Naive B cell (primary cell): ENCODE measurements around the gene ATP2A2. TPM values are rescaled to one million over a fixed set of nuclear protein-coding genes. Genes with fewer than 3 reads are reported as not detected.
A peak's percentile ranks its signal among the peaks of the same experiment; 100 is the strongest.

Source experiments
- ATAC-seq, 2 donors: fragments of 150-1000 bp; cut with Tn5 transposase; 2 replicates each; pipeline ENCODE4 v1.10.0; 2021; ENCODE audit warnings: low read depth in 2 of 2, mild to moderate bottlenecking in 2 of 2, moderate library complexity in 2 of 2
- DNase-seq: peaks from one replicate; pipeline ENCODE4 v3.0.0; 2022
- H3K27ac Mint-ChIP-seq, 6 donors: one replicate each; pipeline ENCODE4 v1.8.0; 2020 to 2022; ENCODE audit warnings: mild to moderate bottlenecking in 6 of 6, mixed read lengths in 6 of 6, moderate library complexity in 5 of 6, inconsistent platforms in 2 of 6
- H3K27me3 Mint-ChIP-seq, 3 donors: one replicate each; pipeline ENCODE4 v1.8.0; 2021 to 2022; ENCODE audit warnings: mixed read lengths in 3 of 3, mild to moderate bottlenecking in 1 of 3
- H3K36me3 Mint-ChIP-seq, 2 donors: one replicate each; pipeline ENCODE4 v1.8.0; 2020 to 2022; ENCODE audit warnings: mixed read lengths in 2 of 2, inconsistent platforms in 1 of 2, mild to moderate bottlenecking in 1 of 2
- H3K4me1 Mint-ChIP-seq, 3 donors: one replicate each; pipeline ENCODE4 v1.8.0; 2020 to 2022; ENCODE audit warnings: mixed read lengths in 3 of 3, inconsistent platforms in 1 of 3, mild to moderate bottlenecking in 1 of 3, moderate library complexity in 1 of 3
- H3K4me3 Mint-ChIP-seq, 8 donors: one replicate each; pipeline ENCODE4 v1.8.0; 2020 to 2022; ENCODE audit warnings: mild to moderate bottlenecking in 8 of 8, mixed read lengths in 8 of 8, moderate library complexity in 8 of 8, inconsistent platforms in 2 of 8
- H3K9me3 Mint-ChIP-seq, 7 donors: one replicate each; pipeline ENCODE4 v1.8.0; 2020 to 2022; ENCODE audit warnings: mixed read lengths in 7 of 7, mild to moderate bottlenecking in 5 of 7, inconsistent platforms in 2 of 7, moderate library complexity in 1 of 7
- polyA plus RNA-seq, 6 donors: library from polyadenylated mRNA; unstranded; fragments of 300-500 nt; fragmentation: Illumina TruSeq; gene quantifications; one replicate each; pipeline ENCODE4 v1.2.3, GENCODE V29; 2021; ENCODE audit warnings: low read depth in 6 of 6

The ATP2A2 gene
- polyA plus RNA-seq, result 1 to 10 TPM; 1.6 to 3.8 (median 2.8) TPM

DNA sequence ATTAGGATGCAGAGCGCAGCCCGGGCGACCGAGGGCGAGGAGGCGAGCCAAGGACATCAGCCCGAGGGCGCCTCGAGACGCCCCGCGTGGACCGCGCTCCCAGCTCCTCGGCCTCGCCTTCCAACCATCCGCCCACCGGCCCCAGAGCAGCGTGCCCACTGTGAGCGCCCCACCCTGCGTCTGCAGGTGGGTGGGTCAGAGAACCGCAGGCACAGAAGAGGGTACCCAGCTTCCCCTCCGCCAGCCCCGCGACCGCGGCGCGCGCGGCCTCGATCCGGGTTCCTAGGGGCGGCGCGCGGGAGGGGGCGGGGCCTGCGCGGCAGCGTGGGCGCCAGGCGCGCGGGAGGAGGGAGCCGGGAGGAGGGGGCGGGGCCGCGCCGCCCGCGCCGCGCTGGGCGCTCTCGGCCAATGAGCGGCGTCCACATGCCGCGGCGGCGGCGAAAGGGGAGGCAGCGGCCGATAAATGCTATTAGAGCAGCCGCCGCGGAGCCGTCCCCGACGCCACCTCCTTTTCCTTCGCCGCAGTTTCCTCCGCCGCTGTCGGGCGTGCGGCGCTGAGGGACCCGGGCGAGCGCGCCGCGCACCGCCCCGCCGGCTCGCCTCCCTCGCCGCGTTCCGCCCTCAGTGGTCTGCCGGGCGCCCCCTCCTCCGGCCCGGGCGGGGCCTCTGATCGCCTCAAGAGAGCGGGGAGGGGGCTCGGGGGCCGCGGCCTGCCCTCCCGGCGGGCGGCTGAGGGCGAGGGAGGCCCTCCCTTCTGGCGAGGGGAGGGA is at the start of gene ATP2A2:
ATP2A2 (plus strand) TSS at position 469 of the 770 bp plus-strand sequence. CDS start 543 bp downstream, outside the sequence.
- H3K4me3 Mint-ChIP-seq, result peak within 1 kb of the TSS; percentile 89 to 98 (median 94)
- peaks cover 0 to 5% of the 10 kb centered on the region in 2 donors for H3K36me3 Mint-ChIP-seq
- no peaks in the 10 kb centered on the region for H3K27me3 Mint-ChIP-seq
- peaks cover 40 to 48% (median 41%) of the 10 kb centered on the region in 3 donors for H3K4me1 Mint-ChIP-seq
- ATAC-seq (peak; percentile 82), DNase-seq (peak; percentile 92)
- H3K27ac Mint-ChIP-seq, result peak within 1 kb of the TSS; percentile 74 to 98 (median 94)
- H3K9me3 Mint-ChIP-seq, result no peaks in the 10 kb centered on the region

DNA sequence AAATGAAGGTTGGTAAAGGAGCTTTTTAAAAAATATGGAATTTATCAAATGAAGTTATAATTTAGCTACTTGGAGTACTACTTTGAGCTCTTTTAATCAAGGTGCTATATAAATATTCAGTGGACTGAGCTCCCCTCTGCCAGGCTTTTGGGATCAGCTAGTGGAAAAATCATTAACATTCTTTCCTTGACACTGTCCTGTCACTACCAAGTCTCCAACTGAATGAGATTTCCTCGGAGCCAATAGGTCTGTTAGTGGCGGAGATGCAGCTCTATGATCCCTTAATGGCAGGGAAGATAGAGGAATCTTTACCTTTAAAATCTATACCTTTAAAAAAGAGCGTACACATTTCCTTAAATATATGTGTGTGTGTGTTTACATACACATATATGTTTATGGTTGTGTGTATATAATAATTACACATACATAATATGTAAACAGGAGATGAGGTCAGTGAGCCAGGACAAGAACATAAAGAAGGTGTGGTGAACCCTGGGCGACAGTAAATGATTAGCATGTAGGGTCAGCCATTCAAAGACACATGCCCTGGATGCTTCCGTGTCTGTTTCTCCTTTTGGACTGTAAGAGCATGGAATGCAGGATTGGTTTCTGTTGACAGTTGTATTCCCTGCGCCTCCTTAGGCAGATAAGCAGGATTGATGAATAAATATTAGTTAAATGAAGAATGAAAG is 47.7 kb upstream of the ATP2A2 start:
- H3K4me3 Mint-ChIP-seq, result no peak overlapping the region
- no peak for ATAC-seq
- peaks cover 0 to 5% (median 4%) of the 10 kb centered on the region in 3 donors for H3K4me1 Mint-ChIP-seq
- H3K27ac Mint-ChIP-seq, result no peak overlapping the region
- no peaks in the 10 kb centered on the region for H3K36me3 Mint-ChIP-seq
- no peaks in the 10 kb centered on the region for H3K27me3 Mint-ChIP-seq
- no peak for DNase-seq
- H3K9me3 Mint-ChIP-seq, result no peaks in the 10 kb centered on the region

DNA sequence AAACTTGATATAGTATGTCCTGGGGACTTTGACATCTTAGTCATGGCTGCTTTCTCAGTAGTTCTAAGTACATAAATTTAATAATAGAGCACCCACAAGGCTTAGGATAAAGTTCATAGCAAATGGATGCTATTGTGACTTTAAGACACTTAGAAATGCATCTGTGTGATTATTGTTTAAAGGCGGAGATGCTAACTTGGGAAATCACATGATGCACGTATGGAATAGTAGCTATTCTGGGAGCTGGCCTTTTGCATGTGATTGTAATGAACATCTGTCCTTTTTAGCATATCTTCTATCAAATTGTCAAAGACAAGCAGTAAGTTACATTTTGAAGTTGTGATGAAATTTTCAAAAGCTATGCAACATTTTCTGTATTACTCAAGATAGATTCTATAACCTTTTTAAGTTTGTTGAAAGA is 46.7 kb upstream of the ATP2A2 start:
- Mint-ChIP-seq H3K27me3 (no peaks in the 10 kb centered on the region), H3K4me3 (no peak overlapping the region), H3K9me3 (no peaks in the 10 kb centered on the region), H3K4me1 (peaks cover 0 to 5% (median 4%) of the 10 kb centered on the region in 3 donors), H3K36me3 (no peaks in the 10 kb centered on the region), H3K27ac (peak overlapping the region in 1 of 6 donors; percentile 9)
- ATAC-seq (no peak), DNase-seq (no peak)

DNA sequence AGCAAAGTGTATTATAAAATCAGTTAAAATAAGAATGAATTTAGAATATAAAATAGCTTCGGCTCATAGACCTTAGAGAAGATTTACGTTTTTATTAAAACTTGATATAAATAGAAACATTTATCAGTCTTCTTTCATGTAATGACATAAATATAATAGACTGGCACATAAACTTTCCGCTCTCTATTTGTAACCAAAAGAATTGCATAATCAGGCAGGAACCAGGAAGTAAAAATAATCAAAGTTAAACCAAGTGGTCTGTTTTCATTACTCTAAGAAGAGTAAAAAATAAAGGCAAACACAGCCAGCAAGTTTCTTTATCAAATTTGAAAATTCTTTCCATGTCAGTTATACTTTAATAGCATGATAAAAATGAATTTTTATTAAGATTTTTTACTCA is 46.3 kb upstream of the ATP2A2 start:
- Mint-ChIP-seq H3K9me3 (no peaks in the 10 kb centered on the region), H3K27me3 (no peaks in the 10 kb centered on the region), H3K36me3 (no peaks in the 10 kb centered on the region), H3K4me1 (peaks cover 0 to 5% (median 4%) of the 10 kb centered on the region in 3 donors), H3K27ac (no peak overlapping the region), H3K4me3 (no peak overlapping the region)
- DNase-seq, result no peak
- ATAC-seq, result no peak

DNA sequence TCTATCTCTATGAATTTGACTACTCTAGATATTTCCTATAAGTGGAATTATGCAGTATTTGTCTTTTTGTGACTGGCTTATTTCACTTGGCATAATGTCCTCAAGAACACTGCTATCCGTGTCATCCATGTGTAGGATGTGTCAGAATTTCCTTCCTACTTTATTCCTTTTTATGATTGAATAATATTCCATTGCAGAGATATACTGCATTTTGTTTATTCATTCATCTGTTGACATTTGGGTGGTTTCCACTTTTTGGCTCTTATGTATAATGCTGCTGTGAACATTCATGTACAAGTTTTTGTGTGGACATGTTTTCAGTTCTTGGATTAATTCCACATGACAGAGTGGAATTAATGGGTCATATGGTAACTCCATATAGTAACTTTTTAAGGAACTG is 45.7 kb upstream of the ATP2A2 start:
- H3K4me1 Mint-ChIP-seq, result peaks cover 0 to 5% (median 4%) of the 10 kb centered on the region in 3 donors
- ATAC-seq (no peak), DNase-seq (no peak)
- H3K36me3 Mint-ChIP-seq, result no peaks in the 10 kb centered on the region
- H3K9me3 Mint-ChIP-seq, result no peaks in the 10 kb centered on the region
- H3K27me3 Mint-ChIP-seq, result no peaks in the 10 kb centered on the region
- no peak overlapping the region for H3K4me3 Mint-ChIP-seq
- no peak overlapping the region for H3K27ac Mint-ChIP-seq

DNA sequence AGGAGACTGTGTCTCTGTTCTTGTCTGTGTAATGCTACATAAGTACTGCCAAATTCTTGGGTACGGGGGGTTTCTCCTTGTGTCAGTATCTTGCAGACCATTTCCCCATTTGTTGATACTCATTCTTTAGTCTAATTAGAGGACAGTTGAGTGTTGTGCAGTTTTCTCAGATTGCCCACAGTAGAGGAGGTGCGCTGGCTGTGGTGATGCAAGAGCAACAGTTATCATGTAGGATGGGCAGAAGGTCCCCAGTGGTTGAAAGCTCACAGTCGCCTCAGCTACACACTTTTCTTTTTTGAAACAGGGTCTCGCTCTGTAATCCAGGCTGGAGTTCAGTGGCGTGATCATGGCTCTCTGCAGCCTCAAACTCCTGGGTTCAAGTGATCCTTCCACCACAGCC is 37.8 kb upstream of the ATP2A2 start:
- ATAC-seq (no peak), DNase-seq (no peak)
- H3K36me3 Mint-ChIP-seq, result no peaks in the 10 kb centered on the region
- no peak overlapping the region for H3K27ac Mint-ChIP-seq
- no peak overlapping the region for H3K4me3 Mint-ChIP-seq
- H3K9me3 Mint-ChIP-seq, result no peaks in the 10 kb centered on the region
- no peaks in the 10 kb centered on the region for H3K27me3 Mint-ChIP-seq
- H3K4me1 Mint-ChIP-seq, result peaks cover 7 to 16% (median 10%) of the 10 kb centered on the region in 3 donors

DNA sequence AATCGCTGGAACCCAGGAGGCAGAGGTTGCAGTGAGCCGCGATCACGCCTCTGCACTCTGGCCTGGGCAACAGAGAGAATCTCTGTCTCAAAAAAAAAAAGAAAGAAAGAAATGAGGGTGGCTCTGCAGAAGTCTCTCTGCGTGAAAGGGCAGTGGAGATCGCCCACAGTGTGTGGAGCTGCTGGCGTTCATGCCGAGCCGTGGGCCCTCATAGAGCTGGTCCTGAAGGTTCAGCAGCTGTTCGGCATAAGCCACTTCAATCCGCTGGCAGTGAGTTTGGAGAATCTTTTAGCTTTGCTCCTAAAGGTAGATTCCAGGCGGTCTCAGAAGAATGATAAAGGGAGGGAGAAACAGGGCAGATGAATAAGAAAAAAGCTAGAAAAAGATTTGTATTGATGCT is 36.7 kb upstream of the ATP2A2 start:
- Mint-ChIP-seq H3K27ac (peak overlapping the region in 1 of 6 donors; percentile 36), H3K4me1 (peaks cover 7 to 16% (median 10%) of the 10 kb centered on the region in 3 donors), H3K36me3 (no peaks in the 10 kb centered on the region), H3K4me3 (no peak overlapping the region), H3K9me3 (no peaks in the 10 kb centered on the region), H3K27me3 (no peaks in the 10 kb centered on the region)
- ATAC-seq (no peak), DNase-seq (no peak)

DNA sequence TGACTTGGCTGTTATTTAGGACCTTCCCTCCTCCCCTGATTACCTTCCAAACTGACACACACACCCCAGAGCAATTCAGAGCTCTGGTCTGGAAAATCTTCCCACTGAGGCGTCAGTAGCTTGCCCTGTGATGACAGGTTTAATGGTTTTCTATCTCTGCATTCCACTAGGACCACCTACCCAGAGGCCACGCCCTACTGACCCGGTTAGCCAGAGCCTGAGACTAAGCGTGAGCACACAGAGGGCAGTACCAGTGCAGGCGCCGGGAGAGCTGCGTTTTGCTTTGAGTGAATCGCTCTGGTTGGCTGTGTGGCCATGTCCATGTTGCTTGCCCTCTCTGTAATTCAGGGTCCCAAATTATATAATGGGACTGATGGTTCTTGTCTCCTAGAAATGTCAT is 36.2 kb upstream of the ATP2A2 start:
- ATAC-seq, result no peak
- Mint-ChIP-seq H3K27me3 (no peaks in the 10 kb centered on the region), H3K4me1 (peaks cover 7 to 16% (median 10%) of the 10 kb centered on the region in 3 donors), H3K27ac (peak overlapping the region in 2 of 6 donors; percentile 36 to 76), H3K36me3 (no peaks in the 10 kb centered on the region), H3K9me3 (no peaks in the 10 kb centered on the region), H3K4me3 (peak overlapping the region in 1 of 8 donors; percentile 31)
- no peak for DNase-seq

DNA sequence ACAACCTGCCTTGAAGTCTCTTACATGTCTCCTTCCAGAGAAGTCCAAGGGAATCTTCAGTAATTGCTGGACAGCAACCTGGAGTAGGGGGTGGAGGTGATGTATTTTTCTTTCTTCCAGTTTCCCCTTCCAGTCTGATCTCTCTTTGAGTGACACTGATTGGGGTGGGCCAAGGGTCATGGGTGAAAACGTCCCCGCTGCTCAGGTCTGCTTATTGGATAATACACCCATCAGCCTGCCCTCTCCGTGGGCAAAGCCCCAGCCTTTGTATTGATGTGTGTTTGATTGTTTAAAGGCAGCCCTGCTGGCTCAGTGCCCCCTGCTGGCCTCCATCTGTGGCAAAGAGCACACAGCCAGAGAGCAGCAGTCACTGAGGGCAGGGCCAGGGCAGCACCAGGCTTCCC is 35.7 kb upstream of the ATP2A2 start:
- Mint-ChIP-seq H3K4me3 (no peak overlapping the region), H3K36me3 (no peaks in the 10 kb centered on the region)

DNA sequence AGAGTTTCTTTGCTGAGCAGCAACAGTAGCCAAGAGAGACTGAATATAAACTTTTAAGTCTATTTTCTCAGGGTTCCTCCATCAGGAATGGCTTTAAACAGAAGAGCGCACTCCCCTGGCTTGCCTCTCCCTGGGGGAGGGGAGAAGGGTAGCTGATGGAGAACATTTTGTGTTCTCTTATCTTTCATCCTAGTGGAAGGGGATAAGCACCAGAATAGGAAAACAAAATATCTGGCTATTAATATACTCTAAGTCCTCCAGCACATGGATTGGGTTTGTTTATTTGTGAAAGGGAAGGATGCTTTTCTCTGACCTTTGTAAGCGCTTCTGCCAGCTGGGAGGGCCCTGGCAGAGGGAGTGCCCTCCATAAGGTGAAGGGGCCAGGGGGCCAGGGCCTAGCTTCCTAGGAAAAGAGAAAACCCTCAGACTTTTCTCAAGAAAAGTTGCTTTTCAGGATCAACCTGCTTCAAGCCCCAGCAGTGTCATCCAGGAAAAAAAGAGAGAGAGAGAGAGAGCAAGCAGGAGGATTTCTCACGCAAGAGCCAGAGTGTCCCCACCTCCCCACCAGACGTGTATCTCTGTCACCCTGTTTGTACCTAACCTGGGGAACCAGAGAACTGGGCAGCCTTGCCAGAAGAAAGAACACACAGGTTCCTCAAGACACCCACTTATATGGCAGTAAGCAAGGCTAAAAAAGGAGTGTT is 34.3 kb upstream of the ATP2A2 start:
- H3K4me3 Mint-ChIP-seq, result no peak overlapping the region
- H3K9me3 Mint-ChIP-seq, result no peaks in the 10 kb centered on the region
- H3K4me1 Mint-ChIP-seq, result peaks cover 7 to 16% (median 10%) of the 10 kb centered on the region in 3 donors
- peak overlapping the region in 4 of 6 donors; percentile 8 to 91 (median 73) for H3K27ac Mint-ChIP-seq
- ATAC-seq, result no peak
- no peaks in the 10 kb centered on the region for H3K27me3 Mint-ChIP-seq
- no peak for DNase-seq
- H3K36me3 Mint-ChIP-seq, result no peaks in the 10 kb centered on the region

More for the DNA sequence above, 35.7 kb upstream of the ATP2A2 start:
- ATAC-seq, result peak; percentile 70 to 85
- peak; percentile 37 for DNase-seq
- Mint-ChIP-seq H3K27me3 (no peaks in the 10 kb centered on the region), H3K4me1 (peaks cover 7 to 16% (median 10%) of the 10 kb centered on the region in 3 donors), H3K27ac (peak overlapping the region in 2 of 6 donors; percentile 20 to 76), H3K9me3 (no peaks in the 10 kb centered on the region)

DNA sequence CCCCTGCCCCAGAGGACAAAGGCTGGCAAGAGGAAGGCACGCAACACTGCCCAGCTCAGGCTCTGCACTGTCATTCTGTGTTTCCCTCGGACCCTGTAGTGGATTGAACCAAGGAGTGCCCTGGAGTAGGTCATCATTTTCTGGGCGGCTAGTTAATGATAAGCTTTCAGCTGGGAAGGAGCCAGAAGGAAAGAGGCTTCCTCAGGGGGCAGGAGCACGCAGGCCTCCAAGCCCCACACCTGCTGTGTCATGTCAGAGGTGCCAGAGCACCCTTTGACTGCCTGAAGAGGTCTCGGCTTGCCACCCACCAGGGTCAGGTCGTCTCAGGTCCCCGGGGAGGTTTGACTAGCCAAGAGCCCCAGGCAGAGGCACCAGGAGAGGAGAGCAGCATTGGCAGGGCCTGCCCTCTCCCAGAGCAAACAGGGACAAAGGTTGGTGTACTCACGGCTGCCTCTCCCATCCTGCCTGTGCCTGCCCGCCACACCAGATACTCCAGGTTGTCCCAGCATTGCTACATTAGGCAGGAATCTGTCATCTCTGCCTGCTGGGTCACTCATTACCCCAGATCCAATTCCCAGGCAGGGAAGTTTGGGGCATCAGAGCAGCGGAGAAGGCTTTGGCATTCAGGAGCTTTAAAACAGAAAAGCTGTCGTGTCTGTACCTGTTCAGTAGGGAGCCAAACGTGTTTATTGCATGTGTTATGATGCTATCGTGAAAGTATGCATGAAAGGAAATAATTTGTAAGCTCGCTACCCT is 33.5 kb upstream of the ATP2A2 start:
- DNase-seq, result no peak
- H3K4me1 Mint-ChIP-seq, result peaks cover 7 to 16% (median 10%) of the 10 kb centered on the region in 3 donors
- no peaks in the 10 kb centered on the region for H3K9me3 Mint-ChIP-seq
- H3K4me3 Mint-ChIP-seq, result no peak overlapping the region
- no peaks in the 10 kb centered on the region for H3K36me3 Mint-ChIP-seq
- H3K27me3 Mint-ChIP-seq, result no peaks in the 10 kb centered on the region
- no peak for ATAC-seq
- no peak overlapping the region for H3K27ac Mint-ChIP-seq

DNA sequence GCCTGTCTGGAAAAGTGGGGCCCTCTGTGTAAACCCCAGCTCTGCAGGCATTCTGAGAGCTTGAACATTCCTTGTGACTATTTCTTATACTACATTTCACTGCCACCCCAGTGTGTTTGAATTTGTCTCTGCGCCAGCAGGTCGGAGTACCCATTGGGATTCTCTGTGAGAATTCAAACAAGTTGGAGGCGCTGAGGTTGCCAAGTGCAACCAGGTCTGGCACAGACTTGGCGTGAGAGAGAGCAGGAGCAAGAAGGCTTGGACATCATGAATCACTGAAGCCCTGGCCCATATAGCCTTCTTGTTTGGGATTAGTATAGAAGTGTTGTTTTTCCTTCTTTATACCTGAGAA is 33.0 kb upstream of the ATP2A2 start:
- DNase-seq (no peak), ATAC-seq (no peak)
- Mint-ChIP-seq H3K27me3 (no peaks in the 10 kb centered on the region), H3K9me3 (no peaks in the 10 kb centered on the region), H3K27ac (peak overlapping the region in 1 of 6 donors; percentile 28), H3K36me3 (no peaks in the 10 kb centered on the region), H3K4me1 (peaks cover 7 to 16% (median 10%) of the 10 kb centered on the region in 3 donors), H3K4me3 (no peak overlapping the region)

DNA sequence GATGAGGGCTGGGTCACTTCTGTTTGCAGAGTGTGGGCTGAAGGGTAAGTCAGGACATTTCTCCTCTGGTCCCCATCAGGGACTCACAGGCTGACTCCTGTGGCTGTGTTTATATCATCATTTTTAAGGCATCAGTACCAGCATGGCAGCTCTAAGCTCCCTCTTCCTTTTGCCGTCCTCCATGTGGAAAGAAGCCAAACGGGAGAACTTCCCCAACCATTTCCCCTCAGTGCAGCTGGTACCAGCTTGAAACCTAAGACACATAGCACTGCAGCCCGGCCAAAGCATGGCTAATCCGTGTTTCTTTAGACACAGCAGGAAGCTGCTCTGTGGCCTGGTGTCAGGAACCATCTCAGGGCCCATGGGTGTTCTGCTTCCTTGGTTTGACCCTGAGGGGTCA is 31.9 kb upstream of the ATP2A2 start:
- DNase-seq, result no peak
- H3K27me3 Mint-ChIP-seq, result no peaks in the 10 kb centered on the region
- H3K9me3 Mint-ChIP-seq, result no peaks in the 10 kb centered on the region

More for the DNA sequence above, 31.9 kb upstream of the ATP2A2 start:
- peak overlapping the region in 1 of 6 donors; percentile 32 for H3K27ac Mint-ChIP-seq
- H3K36me3 Mint-ChIP-seq, result no peaks in the 10 kb centered on the region
- peaks cover 7 to 16% (median 10%) of the 10 kb centered on the region in 3 donors for H3K4me1 Mint-ChIP-seq
- ATAC-seq, result no peak
- no peak overlapping the region for H3K4me3 Mint-ChIP-seq
